WERI-Rb-1 (cell line): ENCODE measurements around the gene DEGS2.

Source experiments
- DNase-seq: peaks from one replicate; pipeline ENCODE4 v3.0.0-alpha.2; 2020
- H3K27ac ChIP-seq: fragments of 250-450 bp; sonication (Bioruptor Pico); 2 replicates; pipeline ENCODE4 v1.5.1; 2020; ENCODE audit warnings: mild to moderate bottlenecking, moderate library complexity
- H3K27me3 ChIP-seq: fragments of 250-450 bp; sonication (Bioruptor Pico); 2 replicates; pipeline ENCODE4 v1.5.1; 2021; ENCODE audit warnings: mild to moderate bottlenecking, low read depth, moderate library complexity; ENCODE audit not compliant: insufficient read depth, severe bottlenecking
- H3K36me3 ChIP-seq: fragments of 250-450 bp; sonication (Bioruptor Pico); 2 replicates; pipeline ENCODE4 v1.5.1; 2020; ENCODE audit warnings: mild to moderate bottlenecking, moderate library complexity
- H3K4me3 ChIP-seq: 2 replicates; pipeline ENCODE4 v1.5.1; 2011; ENCODE audit warnings: low read depth, mild to moderate bottlenecking, control low read depth, low read length
- H3K9me3 ChIP-seq: fragments of 250-450 bp; sonication (Bioruptor Pico); 2 replicates; pipeline ENCODE4 v1.5.1; 2021; ENCODE audit warnings: mild to moderate bottlenecking, moderate library complexity; ENCODE audit not compliant: severe bottlenecking
- CTCF ChIP-seq: IDR thresholded peaks from 2 replicates; pipeline ENCODE4 v1.5.1; 2011; ENCODE audit warnings: low read depth, mild to moderate bottlenecking, control low read depth, inconsistent platforms, low read length

DEGS2 gene

GRCh38 chr14:100201701-100202100 lies 42.3 kb upstream of the DEGS2 start:
- Histone ChIP-seq H3K4me3 (no peak overlapping the region), H3K27me3 (no peaks in the 10 kb centered on the region), H3K36me3 (no peaks in the 10 kb centered on the region), H3K27ac (no peak overlapping the region), H3K9me3 (no peaks in the 10 kb centered on the region)
- no peak for DNase-seq
- TF ChIP-seq CTCF = no peak

GRCh38 chr14:100200311-100200710 lies 40.9 kb upstream of the DEGS2 start:
- Histone ChIP-seq H3K27ac (no peak overlapping the region), H3K36me3 (no peaks in the 10 kb centered on the region), H3K27me3 (no peaks in the 10 kb centered on the region), H3K4me3 (no peak overlapping the region), H3K9me3 (no peaks in the 10 kb centered on the region)
- no peak for DNase-seq
- TF ChIP-seq CTCF = no peak

GRCh38 chr14:100199240-100199860 lies 39.9 kb upstream of the DEGS2 start:
- no peak overlapping the region for H3K27ac ChIP-seq
- no peaks in the 10 kb centered on the region for H3K27me3 ChIP-seq
- H3K36me3 ChIP-seq = no peaks in the 10 kb centered on the region
- TF ChIP-seq CTCF = no peak
- DNase-seq = no peak
- H3K9me3 ChIP-seq = no peaks in the 10 kb centered on the region
- no peak overlapping the region for H3K4me3 ChIP-seq

GRCh38 chr14:100193417-100194357 lies 34.2 kb upstream of the DEGS2 start:
- TF ChIP-seq CTCF = 0 out of 2 replicates have a peak, but pooled peaks have one; percentile 3
- Histone ChIP-seq H3K27ac (peak overlapping the region; percentile 81), H3K9me3 (no peaks in the 10 kb centered on the region)

GRCh38 chr14:100192672-100193416 lies 33.4 kb upstream of the DEGS2 start:
- Histone ChIP-seq H3K27me3 (no peaks in the 10 kb centered on the region), H3K9me3 (no peaks in the 10 kb centered on the region), H3K4me3 (peak overlapping the region; percentile 42), H3K36me3 (no peaks in the 10 kb centered on the region), H3K27ac (peak overlapping the region; percentile 88)
- TF ChIP-seq CTCF = peak; percentile 67
- DNase-seq = peak; percentile 99

More at GRCh38 chr14:100193417-100194357, 34.2 kb upstream of the DEGS2 start:
- Histone ChIP-seq H3K4me3 (peak overlapping the region; percentile 42), H3K27me3 (no peaks in the 10 kb centered on the region), H3K36me3 (no peaks in the 10 kb centered on the region)
- no peak for DNase-seq
